AG04449 (cell line): ENCODE results near the gene DYNLT2.
A peak's percentile ranks its signal among the peaks of the same experiment; 100 is the strongest.

Experiments
- CTCF ChIA-PET: fragments of 350-600 bp; formaldehyde crosslinking; extraction: SDS; loops from one replicate; lab custom pipeline; 2021; ENCODE audit warnings: antibody characterized with exemption; lab: Yijun Ruan, JAX
- POLR2A ChIA-PET: fragments of 400-600, 350-600 bp; formaldehyde crosslinking; extraction: SDS; loops from one replicate; lab custom pipeline; 2020; ENCODE audit warnings: antibody characterized with exemption, inconsistent platforms; lab: Yijun Ruan, JAX
- DNase-seq: peaks from one replicate; pipeline ENCODE4 v3.0.0-alpha.2; 2010; ENCODE audit warnings: low read depth, low spot score
- H3K4me3 ChIP-seq: 2 replicates; pipeline ENCODE4 v1.5.1; 2011; ENCODE audit warnings: low read depth, mild to moderate bottlenecking, control low read depth, low read length
- CTCF ChIP-seq: IDR thresholded peaks from one replicate; pipeline ENCODE4 v1.5.1; 2011; ENCODE audit warnings: mild to moderate bottlenecking, moderate library complexity, low read length, control low read depth, inconsistent platforms; ENCODE audit not compliant: insufficient read depth; ENCODE audit errors: missing control alignments

The DYNLT2 gene

GRCh38 chr6:169751242-169752073 lies at the start of gene DYNLT2, which contains the start of gene ERMARD:
Gene DYNLT2, minus strand, starts transcription at chr6:169751572. Its CDS starts 114 bp downstream, at chr6:169751458.
Gene ERMARD, plus strand, starts transcription at chr6:169751622. Its CDS starts 36 bp downstream, at chr6:169751658.
- CTCF ChIA-PET: interaction anchor here (0.8 to 2.4 kb wide), 4 partner anchors 11 to 779 kb away, joined by 3 to 7 read pairs (median 3); no protein-coding TSS in a partner anchor
- TF ChIP-seq CTCF: peak; percentile 21

GRCh38 chr6:169800668-169801395 lies 49.5 kb upstream of the DYNLT2 start:
- DNase-seq: no peak
- TF ChIP-seq CTCF: no peak
- no peak overlapping the region for H3K4me3 ChIP-seq
- ChIA-PET CTCF (interaction anchor here (1.0 to 5.3 kb wide), 2 partner anchors 10 to 11 kb away, joined by 3 to 39 read pairs; no protein-coding TSS in a partner anchor), POLR2A (no interaction called here)

More at GRCh38 chr6:169751242-169752073, at the start of gene DYNLT2, which contains the start of gene ERMARD:
- peak within 1 kb of the TSS; percentile 83 for H3K4me3 ChIP-seq
- DNase-seq: peak; percentile 63
- POLR2A ChIA-PET: interaction anchor here (0.6 to 1.2 kb wide), 4 partner anchors 26 to 833 kb away, joined by 3 to 5 read pairs (median 4); partner anchors contain the start of genes C6orf120, PDCD2, TBP and WDR27

- no peak for TF ChIP-seq CTCF
- ChIA-PET CTCF (interaction anchor here (1.0 to 5.3 kb wide), 2 partner anchors 10 to 11 kb away, joined by 3 to 39 read pairs; no protein-coding TSS in a partner anchor), POLR2A (no interaction called here)
- DNase-seq: no peak
- H3K4me3 ChIP-seq: no peak overlapping the region
These were observed 48.8 kb upstream of the DYNLT2 start for GRCh38 chr6:169800116-169800667.

GRCh38 chr6:169799474-169799926 lies 48.1 kb upstream of the DYNLT2 start:
- no peak overlapping the region for H3K4me3 ChIP-seq
- DNase-seq: no peak
- CTCF ChIA-PET: interaction anchor here (0.8 to 5.3 kb wide), 3 partner anchors 9 to 730 kb away, joined by 3 to 39 read pairs (median 10); no protein-coding TSS in a partner anchor
- POLR2A ChIA-PET: no interaction called here
- TF ChIP-seq CTCF: no peak

- no peak for DNase-seq
- ChIA-PET CTCF (interaction anchor here (0.8 to 5.3 kb wide), 3 partner anchors 9 to 730 kb away, joined by 3 to 39 read pairs (median 10); no protein-coding TSS in a partner anchor), POLR2A (no interaction called here)
- H3K4me3 ChIP-seq: no peak overlapping the region
- no peak for TF ChIP-seq CTCF
These were observed 47.5 kb upstream of the DYNLT2 start for GRCh38 chr6:169798764-169799473.
